A673 (cell line): Measurements from ENCODE around the gene FKBP2.

Experiments
- EZH2 ChIP-seq: fragments of 200-600 bp; sonication (generic); IDR thresholded peaks from 2 replicates; pipeline ENCODE4 v1.6.1; 2017; ENCODE audit warnings: borderline replicate concordance, low read depth, mild to moderate bottlenecking, mixed read lengths, antibody characterized with exemption, low read length; ENCODE audit not compliant: poor library complexity, severe bottlenecking
- TF ChIP-seq, protein P1 (sequence below): fragments of 300-800, 200-600 bp; sonication (generic); conservative IDR thresholded peaks from 2 replicates; pipeline ENCODE4 v1.5.1; 2017; ENCODE audit warnings: low read depth, mild to moderate bottlenecking, antibody characterized with exemption, low read length, moderate library complexity, mixed read lengths

DNA sequence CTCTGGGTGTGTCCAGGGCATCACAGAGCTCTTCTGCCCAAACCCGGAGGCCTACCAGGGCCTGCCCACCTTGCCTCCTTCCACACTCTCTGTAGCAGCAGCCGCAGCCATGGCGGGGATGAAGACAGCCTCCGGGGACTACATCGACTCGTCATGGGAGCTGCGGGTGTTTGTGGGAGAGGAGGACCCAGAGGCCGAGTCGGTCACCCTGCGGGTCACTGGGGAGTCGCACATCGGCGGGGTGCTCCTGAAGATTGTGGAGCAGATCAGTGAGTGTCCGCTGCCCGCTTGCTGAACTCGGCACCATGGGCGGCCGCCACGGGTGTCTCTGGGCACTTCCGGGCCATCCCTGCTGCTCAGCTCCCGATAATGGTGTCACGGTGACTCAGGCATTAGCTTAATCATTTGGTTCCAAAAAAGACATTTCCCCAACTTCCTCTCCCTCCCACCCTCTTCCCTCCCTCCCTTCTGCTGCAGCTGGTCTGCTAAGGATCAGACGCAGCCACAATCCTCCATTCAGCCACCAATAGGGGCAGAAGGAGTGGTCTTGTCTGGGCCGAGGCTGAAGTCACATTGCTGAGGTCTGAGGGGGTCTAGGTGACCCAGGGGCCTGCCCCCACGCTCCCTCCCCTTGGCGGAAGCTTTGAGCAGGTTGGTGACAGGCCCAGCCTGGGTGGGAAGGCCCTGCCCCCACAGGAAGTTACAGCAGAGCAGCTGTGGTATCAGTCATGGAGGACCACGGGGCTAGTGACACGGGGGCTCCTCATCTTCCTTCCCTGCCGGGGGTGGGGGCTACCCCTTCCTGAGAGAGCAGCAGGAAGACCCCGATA lies 33.4 kb upstream of the FKBP2 start:
- TF ChIP-seq, protein P1, sequence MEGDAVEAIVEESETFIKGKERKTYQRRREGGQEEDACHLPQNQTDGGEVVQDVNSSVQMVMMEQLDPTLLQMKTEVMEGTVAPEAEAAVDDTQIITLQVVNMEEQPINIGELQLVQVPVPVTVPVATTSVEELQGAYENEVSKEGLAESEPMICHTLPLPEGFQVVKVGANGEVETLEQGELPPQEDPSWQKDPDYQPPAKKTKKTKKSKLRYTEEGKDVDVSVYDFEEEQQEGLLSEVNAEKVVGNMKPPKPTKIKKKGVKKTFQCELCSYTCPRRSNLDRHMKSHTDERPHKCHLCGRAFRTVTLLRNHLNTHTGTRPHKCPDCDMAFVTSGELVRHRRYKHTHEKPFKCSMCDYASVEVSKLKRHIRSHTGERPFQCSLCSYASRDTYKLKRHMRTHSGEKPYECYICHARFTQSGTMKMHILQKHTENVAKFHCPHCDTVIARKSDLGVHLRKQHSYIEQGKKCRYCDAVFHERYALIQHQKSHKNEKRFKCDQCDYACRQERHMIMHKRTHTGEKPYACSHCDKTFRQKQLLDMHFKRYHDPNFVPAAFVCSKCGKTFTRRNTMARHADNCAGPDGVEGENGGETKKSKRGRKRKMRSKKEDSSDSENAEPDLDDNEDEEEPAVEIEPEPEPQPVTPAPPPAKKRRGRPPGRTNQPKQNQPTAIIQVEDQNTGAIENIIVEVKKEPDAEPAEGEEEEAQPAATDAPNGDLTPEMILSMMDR = no peak
- no peak for TF ChIP-seq EZH2
